Stimulated activated CD8-positive, alpha-beta memory T cell treated with anti-CD3 and anti-CD28 coated beads, Interleukin-15, amount 100 ng/mL, for 4 hours (primary cell): Measurements from ENCODE around the gene SLCO2A1.

Source experiments
- DNase-seq, 2 donors: peaks; one replicate each; pipeline ENCODE4 v3.0.0-alpha.2; 2020; ENCODE audit warnings: low read depth in 2 of 2

SLCO2A1 gene

GRCh38 chr3:133949438-133949837, 80.3 kb downstream of the SLCO2A1 start:
- no peak for DNase-seq

GRCh38 chr3:133948996-133949395, 80.7 kb downstream of the SLCO2A1 start:
- DNase-seq: no peak

- DNase-seq: no peak
Observed at GRCh38 chr3:133948131-133948810, 81.5 kb downstream of the SLCO2A1 start.

DNA sequence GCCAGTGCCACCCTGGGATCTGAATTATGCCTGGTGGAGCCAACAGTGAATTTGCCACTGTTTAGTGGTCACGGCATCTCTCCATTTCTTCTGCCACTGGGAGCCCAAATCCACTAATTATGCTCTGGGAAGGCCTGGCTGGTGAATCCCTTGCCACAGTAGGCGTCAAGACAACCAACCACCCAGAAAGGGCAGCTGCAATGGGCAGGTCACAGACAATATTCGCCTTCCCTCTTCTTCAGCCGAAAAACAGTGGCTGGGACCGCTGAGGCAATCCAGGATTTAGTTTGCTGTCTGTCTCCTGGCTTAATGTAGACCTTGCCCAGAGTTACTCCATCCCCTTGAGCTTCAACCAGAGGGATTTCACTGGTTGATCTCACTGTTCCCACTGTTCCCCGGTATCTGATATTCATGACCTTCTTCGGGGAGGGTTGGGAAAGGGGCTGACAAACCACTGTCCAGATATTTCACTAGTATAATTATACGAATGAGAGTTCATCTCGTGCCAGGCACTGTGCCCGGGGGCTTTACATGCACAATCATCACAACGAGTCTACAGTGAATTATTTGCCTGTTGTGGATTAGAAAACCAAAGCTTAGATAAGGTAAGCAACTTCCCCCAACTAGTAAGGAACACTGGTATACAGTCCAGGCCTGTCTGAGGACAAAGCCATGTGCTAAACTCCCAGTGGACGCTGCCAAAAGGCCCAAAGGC, 84.2 kb downstream of the SLCO2A1 start:
- DNase-seq: no peak

DNA sequence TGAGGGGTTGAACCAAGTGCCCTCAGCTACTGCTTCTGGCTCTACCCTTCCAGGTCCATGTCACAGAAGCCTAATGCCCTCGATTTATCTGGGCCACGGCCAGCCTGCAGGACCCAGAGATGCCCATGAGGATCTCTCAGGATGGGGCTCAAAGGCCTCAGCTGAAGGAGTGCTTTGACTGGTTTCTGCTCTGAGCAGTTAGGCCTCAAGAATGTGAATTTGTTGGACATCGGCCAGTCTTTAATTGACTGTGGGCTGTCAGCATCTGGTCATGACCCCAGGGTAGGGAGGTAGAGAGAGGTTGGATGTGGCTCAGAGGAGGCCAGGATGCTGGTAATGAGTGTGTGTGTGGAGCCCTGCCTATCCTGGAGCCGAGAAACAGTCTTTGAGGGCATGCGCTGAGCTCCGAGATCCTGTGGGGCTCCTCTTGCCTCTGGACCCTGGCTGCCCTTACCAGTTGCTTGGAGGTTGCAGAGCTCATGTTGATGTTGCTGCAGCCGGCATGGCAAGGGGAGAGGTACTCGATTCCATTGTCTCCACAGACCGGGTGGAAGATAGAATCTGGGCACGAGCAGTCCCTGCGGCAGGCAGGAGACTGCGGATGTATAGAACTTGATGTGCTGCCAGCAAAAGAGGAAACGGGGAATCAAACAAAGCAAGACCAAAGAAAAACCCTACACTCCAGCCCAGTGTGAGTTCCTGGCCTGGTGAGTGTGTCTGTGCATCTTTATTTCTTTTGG, 84.9 kb downstream of the SLCO2A1 start:
- DNase-seq: no peak

- no peak for DNase-seq
Observed at GRCh38 chr3:133944181-133944580, 85.5 kb downstream of the SLCO2A1 start.

GRCh38 chr3:133943639-133944141, 86.0 kb downstream of the SLCO2A1 start:
- DNase-seq: no peak

GRCh38 chr3:133943031-133943535, 86.6 kb downstream of the SLCO2A1 start:
- DNase-seq: no peak

DNA sequence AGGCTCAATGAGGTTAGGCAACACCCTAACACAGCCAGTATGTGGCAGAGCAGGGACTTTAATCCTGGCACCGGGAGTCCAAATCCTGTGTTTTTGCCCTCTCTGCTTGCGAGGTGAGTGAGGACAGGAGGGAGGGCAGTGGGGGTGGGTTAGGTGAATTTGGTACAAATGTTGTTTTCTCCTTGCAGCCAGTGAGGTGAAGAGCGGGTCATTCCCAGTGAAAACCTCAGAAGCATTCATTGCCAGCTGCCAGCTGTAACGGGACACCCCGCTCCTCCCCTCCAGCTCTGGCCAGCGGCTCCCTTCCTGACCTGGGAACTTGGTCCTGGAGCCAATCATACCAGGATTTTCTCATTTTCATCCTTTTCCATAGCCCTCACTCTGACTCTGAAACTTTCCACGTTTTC, 88.3 kb downstream of the SLCO2A1 start:
- no peak for DNase-seq

DNA sequence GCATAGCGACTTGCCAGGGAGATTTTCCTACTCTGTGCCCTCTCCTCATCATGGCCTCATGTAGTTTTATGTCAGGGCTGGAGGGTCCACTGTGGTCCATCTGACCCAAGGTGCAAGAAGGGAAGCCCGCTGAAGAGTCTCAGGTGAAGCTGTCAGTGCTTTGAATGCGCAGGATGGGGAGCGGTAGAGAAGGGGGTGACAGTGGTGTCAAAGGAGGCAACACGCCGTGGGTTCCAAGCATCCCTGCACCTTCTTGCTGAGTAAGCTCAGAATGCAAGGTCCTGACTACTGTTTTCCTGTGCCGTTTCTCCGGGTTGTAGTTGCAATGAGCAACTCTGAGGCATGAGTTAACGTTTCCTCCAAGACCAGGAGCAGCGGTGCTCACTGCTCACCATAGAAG, 89.2 kb downstream of the SLCO2A1 start:
- DNase-seq: no peak

DNA sequence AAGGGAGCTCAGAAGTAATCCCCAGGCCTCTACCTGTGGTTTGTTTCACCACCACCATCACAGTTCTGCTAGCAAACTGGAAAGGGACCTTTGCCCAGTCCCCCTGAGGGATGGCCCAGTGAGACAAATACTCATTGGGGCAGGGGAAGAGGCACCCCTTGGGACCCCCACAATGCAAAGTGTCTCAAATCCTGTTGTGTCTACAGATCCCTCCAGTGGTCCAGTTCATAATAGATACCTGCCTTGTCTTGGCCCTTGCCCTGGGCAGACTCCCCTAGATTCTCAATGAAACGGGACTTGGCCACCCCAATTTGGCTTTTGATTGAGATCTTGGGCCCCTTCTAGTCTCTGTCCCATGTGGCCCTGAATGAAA, 90.3 kb downstream of the SLCO2A1 start:
- no peak for DNase-seq

- no peak for DNase-seq
Observed at GRCh38 chr3:133938770-133939462, 90.8 kb downstream of the SLCO2A1 start.

DNA sequence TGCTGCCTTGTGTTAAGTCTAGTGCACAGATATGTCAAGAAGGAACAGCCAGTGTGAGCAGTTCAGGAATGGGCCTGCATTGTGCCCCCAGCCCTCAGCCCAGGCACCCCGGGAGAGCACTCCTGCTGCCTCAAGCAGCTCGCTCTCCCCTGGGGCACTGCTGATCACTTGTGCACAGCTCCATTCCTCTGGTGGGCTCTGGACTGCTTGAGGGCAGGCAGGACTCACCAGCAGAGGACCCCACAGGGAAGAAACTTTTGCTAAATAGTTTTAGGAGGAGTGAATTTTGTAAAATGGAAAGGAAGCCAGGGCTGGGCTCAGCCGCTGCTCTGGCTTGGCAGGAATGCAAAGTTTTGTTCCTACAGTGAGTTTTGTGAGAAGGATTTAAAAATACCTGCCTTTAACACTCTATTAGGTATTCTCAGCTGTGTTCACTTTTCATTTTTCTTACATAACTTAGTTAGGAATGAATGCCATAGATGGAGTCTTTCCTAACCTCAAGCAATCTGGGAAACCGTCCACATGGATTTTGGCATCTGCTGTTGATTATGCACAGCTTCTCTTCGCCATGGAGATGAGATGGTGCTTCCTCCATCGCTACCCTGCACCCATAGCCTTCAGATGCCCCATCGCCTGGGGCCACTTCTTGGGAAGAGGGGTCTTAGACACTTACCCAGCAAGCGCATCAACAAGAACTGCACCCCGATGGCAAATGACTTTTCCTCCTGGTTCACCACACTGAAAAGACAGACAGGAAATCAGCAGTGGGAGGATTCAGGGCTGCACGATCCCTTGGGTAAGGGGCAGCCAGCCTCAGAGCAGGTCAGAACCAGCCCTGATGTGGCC, 91.7 kb downstream of the SLCO2A1 start:
- no peak for DNase-seq

- no peak for DNase-seq
Observed at GRCh38 chr3:133937061-133937686, 92.6 kb downstream of the SLCO2A1 start.

- no peak for DNase-seq
Observed at GRCh38 chr3:133935843-133936769, 93.6 kb downstream of the SLCO2A1 start.

DNA sequence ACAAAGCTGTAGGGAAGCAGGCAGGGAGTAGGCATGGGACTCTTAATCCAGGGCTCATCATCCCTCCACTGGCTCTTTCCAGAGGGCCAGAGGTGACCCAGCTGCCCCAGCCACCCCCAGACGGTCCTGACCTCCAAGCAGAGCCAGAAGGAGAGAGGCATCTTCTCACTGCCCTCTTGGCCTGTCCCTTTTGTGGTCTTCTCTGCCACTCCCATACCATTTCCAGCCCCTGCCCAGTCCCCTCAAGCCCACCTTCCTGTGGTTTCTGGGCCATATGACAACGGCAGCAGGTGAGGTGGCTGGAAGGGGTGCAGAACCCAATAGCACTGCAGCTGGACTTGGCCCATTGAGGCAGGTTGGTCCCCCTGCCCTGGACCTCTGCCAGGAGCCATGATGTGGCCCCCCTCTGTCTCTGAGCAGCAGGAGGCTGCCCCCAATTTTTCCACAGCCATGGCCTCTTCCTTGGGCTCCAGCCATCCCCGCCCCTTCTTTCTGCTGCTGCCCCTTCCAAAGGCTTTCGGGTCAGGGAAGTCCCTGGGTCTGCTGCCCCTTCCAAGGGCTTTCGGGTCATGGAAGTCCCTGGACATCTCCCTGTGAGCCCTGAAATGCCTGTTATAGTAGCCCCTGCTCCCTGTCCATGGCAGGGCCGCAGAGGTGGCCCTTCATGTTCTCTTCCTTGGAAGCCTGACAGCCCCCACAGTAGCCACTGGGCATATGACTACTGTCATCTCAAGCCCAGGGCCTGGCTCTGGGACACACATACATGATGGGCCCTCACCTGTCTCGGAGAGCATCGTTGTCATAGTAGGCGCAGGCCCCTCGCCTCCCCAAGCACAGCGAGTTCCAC, 94.5 kb downstream of the SLCO2A1 start:
- DNase-seq: no peak

- no peak for DNase-seq
Observed at GRCh38 chr3:133934073-133934970, 95.4 kb downstream of the SLCO2A1 start.
